Heart left ventricle (tissue), 16 donors: ENCODE measurements around the gene GPR156. TPM values are rescaled to one million over a fixed set of nuclear protein-coding genes. Genes with fewer than 3 reads are reported as not detected.
A peak's percentile ranks its signal among the peaks of the same experiment; 100 is the strongest.

Experiments
- ATAC-seq, 4 donors: fragments of 200-7000 bp; cut with Tn5 transposase; one replicate each; pipeline ENCODE4 v1.9.1; 2020 to 2022; ENCODE audit warnings: moderate library complexity in 4 of 4, mild to moderate bottlenecking in 3 of 4, moderate number of reproducible peaks in 1 of 4
- DNase-seq, 5 donors: peaks; one replicate each; pipeline ENCODE4 v3.0.0-alpha.2; 2020
- H3K27ac ChIP-seq, 12 donors: fragments of 200-600 bp; sonication (generic) in 4 of 12; one replicate each; pipeline versions ENCODE4 v1.5.0 to v1.8.0; 2016 to 2022; ENCODE audit warnings: mild to moderate bottlenecking in 2 of 12
- H3K27me3 ChIP-seq, 9 donors: fragments of 200-600 bp; sonication (generic) in 2 of 9; one replicate each; pipeline versions ENCODE4 v1.5.1 to v1.8.0; 2016 to 2022; ENCODE audit warnings: mild to moderate bottlenecking in 3 of 9
- H3K36me3 ChIP-seq, 9 donors: fragments of 200-600 bp; sonication (generic) in 2 of 9; one replicate each; pipeline versions ENCODE4 v1.5.0 to v1.8.0; 2018 to 2022; ENCODE audit warnings: mild to moderate bottlenecking in 2 of 9
- H3K4me1 ChIP-seq, 12 donors: fragments of 200-600 bp; sonication (generic) in 4 of 12; one replicate each; pipeline versions ENCODE4 v1.5.0 to v1.8.0; 2016 to 2022; ENCODE audit warnings: mild to moderate bottlenecking in 3 of 12
- H3K4me3 ChIP-seq, 12 donors: fragments of 200-600 bp; sonication (generic) in 4 of 12; one replicate each; pipeline versions ENCODE4 v1.5.0 to v1.8.0; 2017 to 2022; ENCODE audit warnings: mild to moderate bottlenecking in 9 of 12, moderate library complexity in 4 of 12
- H3K9me3 ChIP-seq, 12 donors: fragments of 200-600 bp; sonication (generic) in 4 of 12; one replicate each; pipeline versions ENCODE4 v1.5.0 to v1.8.0; 2016 to 2022; ENCODE audit warnings: mild to moderate bottlenecking in 1 of 12
- POLR2A ChIP-seq, 2 donors: fragments of 450-650 bp; IDR thresholded peaks; one replicate each; pipeline ENCODE4 v1.6.1; 2017; ENCODE audit warnings: antibody characterized with exemption in 2 of 2, mild to moderate bottlenecking in 2 of 2, moderate library complexity in 2 of 2
- WGBS, 4 donors: extraction: QIAGEN DNeasy Blood & Tissue Kit in 2 of 4; methylation state at CpG; one replicate each; pipeline versions ENCODE4 v1.1.5 to v1.1.7; 2013 to 2018; 5-methylcytosine and 5-hydroxymethylcytosine counted together
- intact Hi-C, 10 donors: fragments of 100-400 bp; cut with DNase I; formaldehyde crosslinking; loops; one replicate each; pipeline versions ENCODE4 v1.11.1 to v1.14.2; 2022
- polyA plus RNA-seq, 2 donors: library from polyadenylated mRNA; stranded (reverse); fragments of 200-250 nt; gene quantifications; one replicate each; pipeline ENCODE4 v1.2.3, GENCODE V29; 2013
- total RNA-seq, 9 donors: library from RNA; depleted of rRNA in 2 of 9; stranded (reverse); fragments of >200 nt in 2 of 9; fragmentation: NEBNext Ultra II Directional in 3 of 9; extraction: Animal tissue kit (Norgen Biotek cat#: 25700) in 3 of 9; gene quantifications; one replicate each; pipeline versions ENCODE4 v1.1.0 to v1.2.4, GENCODE V29; 2016 to 2023
- TF ChIP-seq, protein P1 (sequence below), 12 donors: fragments of 200-600 bp; sonication (generic) in 4 of 12; IDR thresholded peaks; one replicate each; pipeline versions ENCODE4 v1.5.0 to v1.8.0; 2018 to 2022; ENCODE audit warnings: antibody characterized with exemption in 12 of 12, mild to moderate bottlenecking in 5 of 12
- donor health status: ischemic (EF 13 %, LVEDD 7.1; RV severe dilation, severe dysfunction).
- donor health status: healthy with polysubstance abuse.
- donor health status: DM: no; HTN: yes; CAD: no.
- donor health status: DM: no; HTN: no; CAD: no.
- donor health status: ischemic (EF 25% LVEDD 6.9; RV normal size, moderate dysfunction).
- donor health status: ischemic (EF 25% LVEDD 5.7; RV mildly dilated, moderate dysfunction).
- donor health status: healthy.
- donor health status: DM: yes; HTN: yes; CAD: no.
- donor health status: ischemic (EF 35%, LVEDD 5.7; RV mildly dilated, moderate dysfunction).
- donor health status: nonischemic (EF 11% LVEDD 7.7; RV severe dilation, severe dysfunction).
- donor health status: DM: yes; HTN: yes; CAD: no.
- donor health status: PGD.
- donor health status: ischemic (EF 29% LVEDD 5.4; RV normal size, mild dysfunction).
- donor health status: nonischemic (EF 23%, LVEDD 6.1; RV moderate dilation, normal function).

Gene GPR156
- total and polyA plus RNA-seq, 11 donors, result 0.06 to 0.24 (median 0.12) TPM; not detected in 5

- Histone ChIP-seq H3K4me3 (no peak overlapping the region), H3K9me3 (no peaks in the 10 kb centered on the region), H3K36me3 (no peaks in the 10 kb centered on the region), H3K27ac (no peak overlapping the region), H3K4me1 (peaks cover 0 to 21% (median 5%) of the 10 kb centered on the region in 12 donors), H3K27me3 (no peaks in the 10 kb centered on the region)
- intact Hi-C loops, result no loop called here
- WGBS, 4 donors, result 80 to 88% (median 82%) methylated on average over 6 of the region's 6 CpGs
- ATAC-seq, result no peak
- DNase-seq, result no peak
- TF ChIP-seq, protein P1, sequence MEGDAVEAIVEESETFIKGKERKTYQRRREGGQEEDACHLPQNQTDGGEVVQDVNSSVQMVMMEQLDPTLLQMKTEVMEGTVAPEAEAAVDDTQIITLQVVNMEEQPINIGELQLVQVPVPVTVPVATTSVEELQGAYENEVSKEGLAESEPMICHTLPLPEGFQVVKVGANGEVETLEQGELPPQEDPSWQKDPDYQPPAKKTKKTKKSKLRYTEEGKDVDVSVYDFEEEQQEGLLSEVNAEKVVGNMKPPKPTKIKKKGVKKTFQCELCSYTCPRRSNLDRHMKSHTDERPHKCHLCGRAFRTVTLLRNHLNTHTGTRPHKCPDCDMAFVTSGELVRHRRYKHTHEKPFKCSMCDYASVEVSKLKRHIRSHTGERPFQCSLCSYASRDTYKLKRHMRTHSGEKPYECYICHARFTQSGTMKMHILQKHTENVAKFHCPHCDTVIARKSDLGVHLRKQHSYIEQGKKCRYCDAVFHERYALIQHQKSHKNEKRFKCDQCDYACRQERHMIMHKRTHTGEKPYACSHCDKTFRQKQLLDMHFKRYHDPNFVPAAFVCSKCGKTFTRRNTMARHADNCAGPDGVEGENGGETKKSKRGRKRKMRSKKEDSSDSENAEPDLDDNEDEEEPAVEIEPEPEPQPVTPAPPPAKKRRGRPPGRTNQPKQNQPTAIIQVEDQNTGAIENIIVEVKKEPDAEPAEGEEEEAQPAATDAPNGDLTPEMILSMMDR (IDR thresholded peaks at IDR 0.05), result no peak
Observed at GRCh38 chr3:120200493-120201235, 84.4 kb downstream of the GPR156 start.

GRCh38 chr3:120198305-120198878, 86.6 kb downstream of the GPR156 start:
- ATAC-seq (peak in 3 of 4 donors; percentile 28 to 36 (median 35)), DNase-seq (no peak)
- Histone ChIP-seq H3K4me1 (peaks cover 0 to 12% (median 5%) of the 10 kb centered on the region in 12 donors), H3K27ac (no peak overlapping the region), H3K36me3 (no peaks in the 10 kb centered on the region), H3K9me3 (no peaks in the 10 kb centered on the region), H3K4me3 (no peak overlapping the region), H3K27me3 (no peaks in the 10 kb centered on the region)
- no peak for TF ChIP-seq POLR2A (IDR thresholded peaks at IDR 0.05)
- TF ChIP-seq, protein P1 (IDR thresholded peaks at IDR 0.05), result peak in 7 of 12 donors; percentile 18 to 43 (median 35)
- 63 to 70% (median 66%) methylated on average over 3 of the region's 3 CpGs for WGBS, 4 donors
- intact Hi-C loops, result loop anchor here in 7 of 10 donors (5.0 to 10.0 kb wide), 2 partner anchors 154 to 306 kb away; no protein-coding TSS in a partner anchor

- ATAC-seq (no peak), DNase-seq (no peak)
- Histone ChIP-seq H3K36me3 (no peaks in the 10 kb centered on the region), H3K27me3 (no peaks in the 10 kb centered on the region), H3K27ac (no peak overlapping the region), H3K9me3 (no peaks in the 10 kb centered on the region), H3K4me1 (no peaks in the 10 kb centered on the region), H3K4me3 (no peak overlapping the region)
- intact Hi-C loops, result loop anchor here in 7 of 10 donors (5.0 to 10.0 kb wide), 2 partner anchors 152 to 305 kb away; no protein-coding TSS in a partner anchor
- 77 to 89% (median 82%) methylated on average over 2 of the region's 2 CpGs for WGBS, 4 donors
- TF ChIP-seq, protein P1 (IDR thresholded peaks at IDR 0.05), result no peak
- no peak for TF ChIP-seq POLR2A (IDR thresholded peaks at IDR 0.05)
Observed at GRCh38 chr3:120196812-120197211, 88.2 kb downstream of the GPR156 start.

DNA sequence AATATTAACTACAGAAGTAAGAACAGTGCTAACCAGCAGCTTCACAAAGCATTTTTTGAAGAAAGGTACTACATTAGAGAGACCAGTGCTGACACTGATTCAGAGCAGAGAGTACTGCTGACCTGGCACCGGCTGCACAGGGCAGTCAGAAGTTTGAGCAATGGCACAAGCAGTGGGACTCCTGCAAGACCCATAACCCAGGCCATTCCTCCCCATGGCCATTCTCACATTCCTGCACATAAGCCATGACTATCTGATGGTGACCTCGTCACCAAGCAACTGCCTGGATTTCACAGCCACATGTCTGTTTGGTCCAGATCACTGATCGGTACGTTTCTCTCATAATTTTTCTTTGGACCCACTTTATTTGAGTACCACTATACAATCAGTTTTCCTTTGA, 88.7 kb downstream of the GPR156 start:
- Histone ChIP-seq H3K9me3 (peaks cover 0 to 3% (median 0%) of the 10 kb centered on the region in 12 donors), H3K27ac (no peak overlapping the region), H3K4me3 (no peak overlapping the region), H3K27me3 (no peaks in the 10 kb centered on the region), H3K4me1 (no peaks in the 10 kb centered on the region), H3K36me3 (no peaks in the 10 kb centered on the region)
- DNase-seq (no peak), ATAC-seq (no peak)
- intact Hi-C loops, result loop anchor here in 7 of 10 donors (5.0 to 10.0 kb wide), 2 partner anchors 152 to 304 kb away; no protein-coding TSS in a partner anchor
- WGBS, 4 donors, result 80 to 91% (median 89%) methylated on average over 4 of the region's 4 CpGs
- TF ChIP-seq, protein P1 (IDR thresholded peaks at IDR 0.05), result no peak
- no peak for TF ChIP-seq POLR2A (IDR thresholded peaks at IDR 0.05)
